ENCODE results near the gene DOCK4.

The DOCK4 gene

GRCh38 chr7:112162142-112162766 is 43.9 kb downstream of the DOCK4 start:
- Histone ChIP-seq H3K9me3 (no peaks in the 10 kb centered on the region), H3K27ac (no peak overlapping the region), H3K36me3 (no peaks in the 10 kb centered on the region), H3K4me1 (no peaks in the 10 kb centered on the region), H3K4me3 (no peak overlapping the region), H3K27me3 (no peaks in the 10 kb centered on the region)
- intact Hi-C loops (cut with DNase I; ENCODE audit: low total_unique reads): no loop called here
- peak in 1 of 2 donors; percentile 26 for DNase-seq
- TF ChIP-seq CTCF (IDR thresholded peaks at IDR 0.05): no peak

GRCh38 chr7:112161253-112162141 is 44.7 kb downstream of the DOCK4 start:
- H3K9me3 ChIP-seq: no peaks in the 10 kb centered on the region
- no peak overlapping the region for H3K4me3 ChIP-seq
- intact Hi-C loops (cut with DNase I; ENCODE audit: low total_unique reads): no loop called here
- no peaks in the 10 kb centered on the region for H3K4me1 ChIP-seq
- no peaks in the 10 kb centered on the region for H3K36me3 ChIP-seq
- TF ChIP-seq CTCF (IDR thresholded peaks at IDR 0.05): no peak
- H3K27ac ChIP-seq: no peak overlapping the region
- no peak for DNase-seq
- H3K27me3 ChIP-seq: no peaks in the 10 kb centered on the region

GRCh38 chr7:112160771-112161150 is 45.4 kb downstream of the DOCK4 start:
- Histone ChIP-seq H3K9me3 (no peaks in the 10 kb centered on the region), H3K4me3 (no peak overlapping the region), H3K36me3 (no peaks in the 10 kb centered on the region), H3K4me1 (no peaks in the 10 kb centered on the region), H3K27me3 (no peaks in the 10 kb centered on the region), H3K27ac (no peak overlapping the region)
- intact Hi-C loops (cut with DNase I; ENCODE audit: low total_unique reads): no loop called here
- no peak for DNase-seq
- no peak for TF ChIP-seq CTCF (IDR thresholded peaks at IDR 0.05)

- Histone ChIP-seq H3K9me3 (no peaks in the 10 kb centered on the region), H3K36me3 (no peaks in the 10 kb centered on the region), H3K27ac (no peak overlapping the region), H3K4me1 (no peaks in the 10 kb centered on the region), H3K4me3 (no peak overlapping the region), H3K27me3 (no peaks in the 10 kb centered on the region)
- TF ChIP-seq CTCF (IDR thresholded peaks at IDR 0.05): no peak
- DNase-seq: no peak
- intact Hi-C loops (cut with DNase I; ENCODE audit: low total_unique reads): no loop called here
These were observed 45.9 kb downstream of the DOCK4 start for GRCh38 chr7:112160130-112160770.

GRCh38 chr7:112159351-112159750 is 46.8 kb downstream of the DOCK4 start:
- no peaks in the 10 kb centered on the region for H3K4me1 ChIP-seq
- DNase-seq: no peak
- H3K27ac ChIP-seq: no peak overlapping the region
- intact Hi-C loops (cut with DNase I; ENCODE audit: low total_unique reads): no loop called here
- TF ChIP-seq CTCF (IDR thresholded peaks at IDR 0.05): no peak
- H3K36me3 ChIP-seq: no peaks in the 10 kb centered on the region
- no peaks in the 10 kb centered on the region for H3K27me3 ChIP-seq
- H3K9me3 ChIP-seq: no peaks in the 10 kb centered on the region
- H3K4me3 ChIP-seq: no peak overlapping the region
